Hematopoietic multipotent progenitor cell treated with erythropoietin and hydrocortisone succinate and interleukin-3 and kit ligand, for 15 days (in vitro differentiated cells): Measurements from ENCODE around the gene ITPR2.
"Not testable (repeated sequence)": the region's sequence is repeated elsewhere in the genome, so short reads cannot be mapped to it uniquely, and the experiment has no call there.

Experiments used
- DNase-seq: peaks from one replicate; pipeline ENCODE4 v3.0.0-alpha.2; 2015; ENCODE audit warnings: low spot score

ITPR2 gene

DNA sequence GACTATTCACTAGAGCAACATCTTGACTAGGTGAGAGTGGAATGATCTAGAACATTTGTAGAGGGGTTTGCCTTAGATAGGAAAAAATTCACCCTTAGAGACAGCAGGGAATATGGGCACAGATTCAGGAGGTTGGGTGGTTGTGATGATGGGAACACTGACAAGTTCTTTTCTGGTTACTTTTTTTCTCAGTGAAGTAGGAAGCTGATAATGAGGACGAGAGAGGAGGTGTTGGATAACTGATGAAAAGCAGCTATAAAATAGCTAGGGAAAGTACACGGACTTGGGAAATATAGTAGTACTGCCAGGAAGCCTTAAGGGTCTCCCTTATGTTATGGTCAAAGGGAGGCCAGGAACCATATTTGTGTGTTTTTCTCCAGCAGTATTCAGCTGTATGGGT lies 387.1 kb downstream of the ITPR2 start:
- DNase-seq = no peak

DNA sequence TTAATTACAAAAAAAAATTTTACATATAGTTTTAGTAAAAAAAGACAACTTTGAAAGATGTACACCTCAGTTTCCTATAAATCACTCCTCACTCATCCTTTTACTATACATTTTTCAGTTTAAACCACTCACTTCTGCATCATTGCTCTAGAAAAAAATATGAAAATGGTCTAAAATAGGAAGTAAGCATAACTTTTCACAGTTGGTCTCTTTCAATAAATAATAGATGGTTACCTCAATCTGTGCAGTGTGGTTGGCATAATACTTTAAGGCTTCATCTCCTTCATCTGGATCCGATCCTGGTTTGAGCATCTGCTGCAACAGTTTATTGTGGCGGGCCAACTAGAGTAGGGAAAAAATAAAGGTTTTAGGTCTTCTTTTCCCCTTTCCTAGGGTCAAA lies 389.7 kb downstream of the ITPR2 start:
- no peak for DNase-seq

DNA sequence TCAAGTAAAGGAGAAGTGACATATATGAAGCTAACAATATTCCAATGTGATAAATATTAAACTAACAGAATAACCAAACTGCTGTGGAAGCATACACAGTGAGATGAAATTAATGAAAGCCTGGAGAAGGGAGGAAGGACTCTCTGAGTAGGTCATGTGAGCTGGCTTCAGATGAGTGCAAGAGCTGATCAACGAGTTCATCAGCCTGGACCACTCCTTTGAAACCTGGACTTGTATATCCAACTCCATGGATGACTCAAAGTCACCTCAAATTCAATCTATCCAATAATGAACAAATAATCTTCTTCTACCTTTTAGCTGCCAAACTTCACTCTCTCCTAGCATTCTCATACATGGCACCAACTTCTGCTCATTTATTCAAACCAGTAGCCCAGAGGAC lies 391.6 kb downstream of the ITPR2 start:
- DNase-seq = no peak

DNA sequence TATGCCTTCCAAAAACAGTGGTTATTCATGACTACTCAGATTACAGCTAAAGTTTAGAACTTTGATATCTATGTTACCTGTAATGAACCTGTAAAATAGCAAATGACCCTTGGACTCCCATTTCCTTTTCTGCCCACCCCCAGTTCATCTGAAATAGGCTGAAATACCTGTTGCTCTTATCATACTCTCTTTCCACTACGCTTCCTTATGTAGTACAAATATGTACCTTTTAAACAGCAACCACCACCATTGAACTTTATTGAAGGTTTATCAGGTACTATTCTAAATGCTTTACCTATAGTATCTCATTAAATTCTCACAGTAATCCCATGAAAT lies 398.0 kb downstream of the ITPR2 start:
- DNase-seq = no peak

DNA sequence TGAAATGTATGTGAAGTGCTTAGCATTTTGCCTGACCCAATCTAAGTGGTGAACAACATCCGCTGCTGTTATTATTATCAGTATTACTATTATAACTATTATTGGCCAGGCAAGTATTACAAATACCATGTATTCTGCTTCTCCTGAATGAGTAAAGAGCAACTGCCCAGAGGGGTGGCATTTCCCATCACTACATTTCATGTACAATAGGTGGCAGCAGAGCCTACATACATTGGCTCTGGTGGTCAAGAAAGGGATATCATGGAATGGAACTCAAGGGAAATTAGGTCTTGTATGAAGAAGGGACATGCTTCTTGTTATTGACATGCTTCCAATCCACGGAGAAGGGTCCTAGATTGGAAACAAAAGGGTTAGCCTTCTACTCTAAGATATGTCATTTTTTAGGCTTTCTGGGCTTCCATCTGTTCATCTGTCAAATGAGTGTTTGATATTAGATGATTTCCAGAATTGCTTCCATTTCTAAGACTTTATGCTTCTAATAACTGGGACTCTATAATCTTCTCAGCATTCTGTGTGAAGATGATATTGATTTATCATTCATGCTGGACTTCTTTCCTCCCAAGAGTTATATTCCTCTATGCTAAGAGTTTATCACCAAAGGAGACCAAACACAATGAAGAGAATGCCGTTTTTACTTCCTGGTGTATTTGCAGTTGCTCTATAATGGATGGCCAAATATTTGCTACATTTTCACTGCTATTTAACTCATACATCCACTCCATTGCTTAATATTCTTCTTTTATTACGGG lies 398.5 kb downstream of the ITPR2 start:
- peak; percentile 19 for DNase-seq

DNA sequence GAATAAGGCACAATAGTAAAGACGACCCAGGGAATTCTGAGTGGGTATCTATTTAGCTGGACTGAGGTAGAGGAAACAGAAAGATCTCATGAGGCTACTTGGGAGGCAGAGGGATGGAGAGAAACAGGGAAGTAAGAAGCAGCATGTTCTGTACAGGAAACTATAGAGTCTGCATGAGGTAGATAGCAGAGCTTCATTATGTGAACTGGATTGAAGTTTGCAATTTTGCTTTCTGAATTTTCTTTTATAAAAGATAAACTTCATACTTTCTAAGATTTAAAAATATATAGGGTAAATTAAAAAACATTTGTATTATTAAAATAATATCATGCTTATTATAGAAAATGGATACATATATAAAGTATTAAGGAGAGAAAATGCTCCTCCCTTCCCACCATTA lies 399.3 kb downstream of the ITPR2 start:
- not testable (repeated sequence) for DNase-seq

DNA sequence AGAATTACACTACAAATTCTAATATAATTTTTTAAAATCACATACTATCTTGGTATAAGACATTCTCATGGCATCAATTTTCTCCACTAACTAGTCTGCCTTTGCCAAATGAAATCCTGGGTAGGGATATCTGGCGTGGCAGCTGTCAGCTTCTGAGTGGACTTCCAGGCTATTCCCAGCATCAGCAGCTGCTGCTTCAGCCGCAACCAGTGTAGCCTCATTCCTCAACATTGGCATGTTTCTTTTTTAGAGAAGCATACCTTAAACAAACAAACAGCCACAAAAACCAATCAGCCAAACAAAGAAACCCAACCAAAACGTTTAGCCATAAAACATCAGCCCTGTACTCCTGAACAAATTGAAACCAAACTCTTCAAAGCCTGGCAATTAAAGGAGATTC lies 401.8 kb downstream of the ITPR2 start:
- DNase-seq = no peak

DNA sequence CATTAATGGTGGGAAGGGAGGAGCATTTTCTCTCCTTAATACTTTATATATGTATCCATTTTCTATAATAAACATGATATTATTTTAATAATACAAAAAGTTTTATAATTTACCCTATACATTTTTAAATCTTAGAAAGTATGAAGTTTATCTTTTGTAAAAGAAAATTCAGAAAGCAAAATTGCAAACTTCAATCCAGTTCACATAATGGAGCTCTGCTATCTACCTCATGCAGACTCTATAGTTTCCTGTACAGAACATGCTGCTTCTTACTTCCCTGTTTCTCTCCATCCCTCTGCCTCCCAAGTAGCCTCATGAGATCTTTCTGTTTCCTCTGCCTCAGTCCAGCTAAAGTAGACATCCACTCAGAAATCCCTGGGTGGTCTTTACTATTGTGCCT lies 402.4 kb downstream of the ITPR2 start:
- not testable (repeated sequence) for DNase-seq

DNA sequence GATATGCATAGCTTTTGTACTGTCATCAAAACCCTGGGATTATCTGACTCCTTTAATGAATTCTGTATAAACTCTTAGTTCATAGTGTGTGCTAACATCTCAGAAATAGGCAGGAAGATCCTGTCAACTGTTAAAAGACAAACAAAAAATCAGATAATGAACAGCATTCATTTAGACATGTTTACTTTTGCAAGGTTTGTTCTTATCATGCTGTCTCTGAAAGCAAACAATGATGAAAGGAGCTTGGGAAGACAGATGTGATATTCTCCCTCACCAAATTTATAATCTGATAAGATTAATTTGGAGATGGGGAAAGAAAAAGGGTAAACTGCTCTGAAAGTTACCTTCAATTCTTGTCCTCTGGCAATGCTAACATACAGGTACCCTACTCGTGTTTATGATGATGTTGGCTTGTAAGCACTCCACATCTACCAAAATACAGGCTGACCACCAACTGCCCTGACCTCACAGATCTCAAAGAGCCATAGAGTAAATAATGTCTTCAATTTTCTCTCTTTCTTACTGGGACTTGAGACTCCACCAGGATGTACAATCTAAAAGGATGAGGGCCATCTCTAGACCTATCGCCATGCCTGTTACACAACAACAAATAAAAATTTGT lies 403.8 kb downstream of the ITPR2 start:
- no peak for DNase-seq

DNA sequence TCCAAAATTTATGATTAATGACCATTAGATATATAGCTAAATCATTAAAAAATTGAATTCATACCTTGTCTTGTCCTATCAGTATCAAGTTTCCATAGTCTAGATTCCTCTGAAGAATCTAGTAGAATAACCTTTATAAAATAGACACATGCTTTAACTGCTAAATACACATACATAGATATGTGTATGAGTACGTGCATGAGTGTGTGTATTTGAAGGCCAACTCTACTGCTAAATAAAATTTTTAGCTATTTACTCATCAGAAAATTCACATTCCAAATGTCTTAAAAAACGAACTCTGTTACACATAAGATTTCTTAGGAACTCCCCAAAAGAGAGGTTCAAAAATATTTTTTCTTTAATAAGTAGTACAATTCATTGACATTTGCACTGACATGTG lies 404.6 kb downstream of the ITPR2 start:
- DNase-seq = no peak

DNA sequence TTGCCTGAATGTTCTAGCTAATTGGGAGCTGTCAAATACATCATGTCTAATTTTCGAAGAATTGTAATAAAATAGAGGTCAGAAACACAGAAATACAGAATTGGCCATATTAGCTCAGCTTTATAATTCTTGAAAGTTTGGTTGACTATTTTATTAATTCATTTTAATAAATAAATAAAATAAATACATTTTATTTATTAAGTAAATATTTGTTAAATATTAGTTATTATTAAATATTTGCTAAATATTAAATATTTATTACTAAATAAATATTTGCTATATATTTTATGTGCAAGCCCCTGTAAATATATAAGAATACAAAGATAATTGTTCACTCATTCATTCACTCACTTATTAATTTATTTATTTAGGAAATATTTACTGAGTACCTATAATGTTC lies 406.3 kb downstream of the ITPR2 start:
- DNase-seq = no peak

DNA sequence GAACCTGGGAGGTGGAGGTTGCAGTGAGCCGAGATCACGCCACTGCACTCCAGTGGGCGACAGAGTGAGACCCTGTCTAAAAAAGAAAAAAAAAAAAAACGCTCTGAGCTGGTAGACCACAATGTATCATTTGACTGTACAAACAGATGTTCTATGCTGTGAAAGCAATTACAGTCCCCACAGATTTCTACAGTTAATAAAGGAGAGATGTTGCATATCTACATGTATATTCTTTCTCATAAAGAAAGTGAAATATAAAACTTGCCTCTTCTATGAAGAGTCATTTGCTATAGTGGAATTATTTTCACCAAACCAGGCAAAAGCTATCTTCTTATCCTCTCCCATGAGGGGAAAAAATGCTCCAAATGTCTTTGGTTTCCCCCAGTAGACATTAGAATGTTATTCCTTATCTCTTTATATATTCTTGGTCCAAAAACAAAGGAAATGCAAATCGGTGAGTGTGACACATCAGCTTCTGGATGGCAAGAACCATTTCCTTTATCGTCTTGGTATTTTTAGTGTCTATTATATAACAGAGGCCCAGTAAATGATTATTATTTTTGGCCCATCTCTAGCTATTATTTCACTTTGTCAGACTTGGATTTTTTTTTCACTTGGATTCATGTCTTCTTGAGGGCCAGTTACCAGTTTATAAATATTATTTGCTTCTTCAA lies 407.3 kb downstream of the ITPR2 start:
- DNase-seq = no peak

DNA sequence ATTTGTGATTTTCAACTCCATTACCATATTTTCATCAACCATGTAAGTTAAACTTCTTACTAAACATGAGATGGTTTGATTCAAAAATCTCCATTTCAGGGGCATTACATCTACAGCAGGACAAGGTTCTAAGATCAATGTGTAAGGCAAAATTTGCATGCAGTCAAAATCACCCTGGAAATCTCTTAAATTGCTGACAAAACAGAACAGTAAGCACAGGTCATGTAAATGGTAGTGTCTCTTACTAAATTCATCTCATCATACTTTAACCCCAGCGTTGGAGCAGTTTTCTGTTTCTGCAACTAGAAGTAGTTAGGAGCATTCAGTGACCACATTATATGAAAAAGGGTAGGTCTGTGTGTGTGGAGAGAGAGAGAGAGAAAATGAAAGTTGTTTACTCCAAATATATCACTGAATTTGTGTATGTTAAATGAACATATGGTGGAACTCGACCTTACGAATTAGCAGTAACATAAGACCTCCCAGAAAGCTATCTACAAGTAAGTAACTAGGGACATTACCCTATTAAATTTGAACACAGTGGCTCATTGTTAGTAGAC lies 410.1 kb downstream of the ITPR2 start:
- no peak for DNase-seq

DNA sequence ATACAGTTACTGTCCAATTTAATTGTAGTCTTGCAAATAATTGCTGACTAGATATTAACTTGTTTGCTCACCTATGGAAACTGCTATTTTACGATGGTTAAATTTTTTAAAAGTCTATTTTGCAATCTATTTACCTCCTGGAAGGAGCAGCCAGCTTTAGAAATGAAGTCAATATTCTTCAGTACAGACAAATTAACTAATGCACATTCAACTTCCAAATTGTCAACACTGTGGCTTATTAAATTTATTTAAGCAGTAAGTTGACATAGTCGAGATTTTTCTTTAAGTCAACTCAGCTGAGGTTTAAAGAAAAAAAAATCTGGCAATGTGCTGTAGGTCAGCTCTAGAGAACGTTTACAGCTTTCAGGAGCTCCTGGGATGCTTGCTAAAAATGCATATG lies 416.4 kb downstream of the ITPR2 start:
- no peak for DNase-seq

DNA sequence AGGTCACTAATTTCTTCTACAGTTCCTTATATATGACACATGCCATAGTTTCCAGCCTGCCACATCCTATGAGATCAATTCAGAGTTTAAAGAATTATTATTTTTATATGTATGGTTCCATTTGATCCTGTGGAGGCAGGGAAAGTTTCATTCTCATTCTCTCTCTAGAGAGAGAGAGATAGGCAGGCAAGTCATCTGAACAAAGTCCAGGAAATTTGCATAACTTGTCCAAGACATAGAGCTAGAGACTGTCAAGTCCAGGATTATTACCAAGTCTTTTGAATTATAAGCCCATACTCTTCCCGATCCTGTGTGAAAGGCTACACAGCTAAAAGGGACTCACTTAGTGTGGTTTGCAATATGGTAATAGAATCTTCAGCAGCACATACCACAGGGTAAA lies 422.3 kb downstream of the ITPR2 start:
- DNase-seq = no peak

DNA sequence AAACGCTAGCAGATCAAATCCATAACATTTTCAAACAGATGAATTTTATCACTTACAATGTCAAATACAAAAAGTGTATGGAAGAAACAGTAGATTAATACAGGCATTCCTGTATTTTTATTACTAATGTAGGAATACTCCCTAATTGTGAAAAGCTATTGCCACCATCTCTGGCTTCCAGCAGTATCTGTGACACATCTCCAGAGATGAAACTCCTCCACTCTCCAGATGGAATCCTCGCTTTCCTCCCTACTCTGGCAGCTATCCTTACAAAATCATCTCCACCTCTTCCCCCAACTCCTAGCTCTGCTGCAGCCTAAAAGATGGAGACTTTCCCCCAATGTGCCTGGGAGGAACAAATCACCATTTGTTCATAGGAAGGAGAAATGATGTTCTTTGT lies 426.2 kb downstream of the ITPR2 start:
- DNase-seq = no peak

DNA sequence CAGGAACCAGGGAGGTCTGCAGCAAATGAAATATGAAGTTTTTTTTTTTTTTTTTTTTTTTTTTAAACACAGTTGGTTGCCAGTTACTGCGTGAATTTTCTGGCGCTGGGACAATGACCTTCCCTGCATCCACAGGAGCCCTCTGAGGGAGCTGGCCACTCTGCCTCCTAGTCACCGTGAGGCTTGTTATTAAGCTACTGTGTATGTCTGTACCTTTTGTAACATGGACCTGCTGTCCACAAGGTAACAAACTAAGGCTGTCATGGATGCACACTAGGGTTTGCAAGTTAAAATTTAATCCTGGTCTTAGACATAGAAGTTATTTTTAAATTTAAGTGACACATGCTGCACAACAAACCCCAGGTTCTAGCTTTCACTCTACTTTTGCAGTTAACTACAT lies 426.6 kb downstream of the ITPR2 start:
- no peak for DNase-seq

DNA sequence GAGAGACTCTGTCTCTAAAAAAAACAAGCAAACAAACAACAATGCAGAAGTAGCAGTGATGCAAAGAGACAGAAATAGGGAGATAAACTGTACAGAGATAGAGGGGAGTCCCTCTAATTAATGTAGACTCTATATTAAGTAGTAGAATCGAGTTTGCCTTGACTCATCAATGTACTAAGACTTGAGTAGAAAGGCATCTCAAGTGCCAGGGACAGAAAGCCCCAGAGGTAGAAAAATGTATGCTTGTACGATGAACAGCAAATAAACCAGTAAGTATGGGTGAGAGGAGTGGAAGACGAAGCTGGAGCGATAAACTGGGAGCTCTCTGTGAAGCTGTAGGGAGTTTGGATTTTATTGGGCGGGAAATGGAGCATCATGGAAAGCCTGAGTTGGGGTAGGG lies 429.4 kb downstream of the ITPR2 start:
- no peak for DNase-seq

DNA sequence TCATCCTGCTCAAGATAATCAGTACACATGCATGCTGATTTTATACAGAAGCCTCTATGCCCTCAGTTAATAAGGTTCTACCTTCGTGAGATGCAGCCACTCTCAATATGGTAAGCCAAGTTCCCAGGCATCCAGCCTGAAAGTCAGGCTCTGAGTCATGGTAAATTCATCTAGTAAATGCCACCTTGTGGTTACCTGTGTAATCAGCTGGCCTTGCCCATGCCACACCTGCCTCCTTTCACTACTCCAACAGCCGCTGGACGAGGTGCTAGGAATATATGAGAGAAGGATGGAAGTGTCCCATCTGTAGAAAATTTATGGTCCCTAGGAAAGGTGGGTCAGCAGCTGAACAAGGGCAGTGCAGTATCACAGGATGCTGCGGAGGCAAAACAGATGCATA lies 430.3 kb downstream of the ITPR2 start:
- DNase-seq = no peak

DNA sequence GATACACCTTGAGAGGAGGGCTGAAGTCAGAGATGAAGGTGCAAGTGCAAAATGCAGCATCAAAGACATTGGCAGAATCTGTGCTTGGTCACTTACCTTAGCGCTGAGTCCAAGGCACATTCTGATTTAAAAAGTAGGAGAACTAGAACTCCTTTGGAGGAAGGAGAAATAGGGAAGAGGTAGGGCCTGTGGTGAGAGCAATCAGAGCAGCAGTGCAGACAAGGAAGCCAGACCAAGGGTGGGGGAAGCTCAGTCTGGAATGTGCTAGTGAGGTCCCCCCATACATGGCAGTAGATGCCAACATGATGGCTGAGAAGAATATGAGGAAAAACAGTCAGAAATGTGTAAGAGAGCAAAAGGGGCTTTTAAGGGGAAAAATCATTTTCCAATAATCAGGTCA lies 431.1 kb downstream of the ITPR2 start:
- no peak for DNase-seq

DNA sequence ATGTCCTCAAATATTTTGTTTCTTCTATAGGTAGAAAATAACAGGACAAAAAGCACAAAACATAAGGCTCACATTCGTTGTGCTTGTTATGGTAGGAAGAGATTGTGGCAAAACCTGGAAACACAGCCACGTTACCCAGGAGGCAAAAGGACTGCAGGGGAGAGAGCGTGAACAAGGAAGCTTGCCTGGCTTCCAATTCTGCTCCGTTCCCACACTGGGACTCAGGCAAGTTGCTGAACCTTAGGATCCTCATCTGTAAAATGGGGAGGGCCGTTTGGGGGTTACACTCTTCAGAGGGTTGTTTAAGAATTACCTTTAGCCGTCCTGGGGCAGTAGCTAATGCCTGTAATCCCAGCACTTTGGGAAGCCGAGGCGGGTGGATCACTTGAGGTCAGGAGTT lies 432.4 kb downstream of the ITPR2 start:
- DNase-seq = no peak

DNA sequence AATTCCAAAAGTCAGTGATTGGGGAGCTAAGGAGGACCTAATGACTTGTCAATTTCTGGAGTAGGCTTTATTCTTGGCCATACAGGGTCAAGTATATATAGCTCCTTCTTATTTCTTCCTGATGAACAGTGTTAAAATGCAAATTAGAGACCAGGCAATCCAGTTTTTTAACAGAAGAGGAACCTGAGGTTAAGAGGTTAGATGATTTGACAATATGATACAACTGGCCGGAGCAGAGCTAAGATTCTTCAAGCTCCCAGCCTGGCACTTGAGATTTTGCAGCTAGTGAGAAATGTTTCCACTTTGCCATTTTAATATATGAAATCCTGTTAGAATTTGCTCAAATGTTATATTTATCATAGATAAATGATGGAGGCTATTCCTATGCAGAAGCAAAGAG lies 433.6 kb downstream of the ITPR2 start:
- no peak for DNase-seq

DNA sequence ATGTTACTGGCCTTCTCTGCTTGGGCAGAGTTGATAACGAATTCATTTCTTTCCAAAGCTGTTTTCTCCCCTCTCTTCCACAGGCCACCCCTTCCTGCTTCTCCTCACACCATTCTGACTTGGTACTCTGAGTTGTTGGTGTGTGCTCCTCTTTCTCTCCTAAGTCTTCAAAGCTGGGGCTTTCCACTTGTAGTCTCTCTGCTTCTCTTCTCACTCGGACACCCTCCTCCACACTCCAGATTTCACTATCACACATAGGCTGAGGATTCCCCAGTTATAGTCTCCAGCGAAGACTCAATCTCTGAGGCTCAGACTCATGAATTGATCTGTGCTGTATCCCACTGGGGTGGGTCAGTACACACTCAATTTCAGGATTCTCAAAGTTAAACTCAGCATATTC lies 436.6 kb downstream of the ITPR2 start:
- DNase-seq = no peak
